ENCODE measurements around the gene TNNC2.

GRCh38 chr20:45843506-45843905, 16.4 kb upstream of the TNNC2 start:
- TF ChIP-seq CTCF (IDR thresholded peaks at IDR 0.05 in 8 of 11, conservative IDR thresholded peaks at IDR 0.05 in 3 of 11) (no peak), POLR2A (IDR thresholded peaks at IDR 0.05) (no peak)

Data from spleen (tissue), 7 donors.